Stomach (tissue), 9 donors: ENCODE results near the gene STMN1. TPM values are rescaled to one million over a fixed set of nuclear protein-coding genes. Genes with fewer than 3 reads are reported as not detected.
"Not testable (repeated sequence)": the region's sequence is repeated elsewhere in the genome, so short reads cannot be mapped to it uniquely, and the experiment has no call there.

Experiments
- DNase-seq, 2 donors: peaks; one replicate each; pipeline versions ENCODE4 v3.0.0 to v3.0.0-alpha.2; 2013 to 2019
- H3K27ac ChIP-seq, 5 donors: fragments of 200-600 bp in 4 of 5; sonication (generic) in 4 of 5; one replicate each; pipeline ENCODE4 v1.5.1; 2013 to 2019; ENCODE audit warnings: mild to moderate bottlenecking in 1 of 5, moderate library complexity in 1 of 5
- H3K27me3 ChIP-seq, 3 donors: fragments of 200-600 bp; sonication (generic); one replicate each; pipeline ENCODE4 v1.5.1; 2017 to 2019; ENCODE audit warnings: mixed run types in 1 of 3
- H3K36me3 ChIP-seq, 4 donors: fragments of 200-600 bp; sonication (generic); 1 replicate in 3 of 4; 2 replicates in 1 of 4; pipeline ENCODE4 v1.5.1; 2016 to 2019
- H3K4me1 ChIP-seq, 4 donors: fragments of 200-600 bp; sonication (generic); one replicate each; pipeline ENCODE4 v1.5.1; 2016 to 2019
- H3K4me3 ChIP-seq, 4 donors: fragments of 200-600 bp; sonication (generic) in 3 of 4; one replicate each; pipeline ENCODE4 v1.5.1; 2016 to 2019; ENCODE audit warnings: mild to moderate bottlenecking in 1 of 4
- H3K9me3 ChIP-seq, 4 donors: fragments of 200-600 bp; sonication (generic); one replicate each; pipeline ENCODE4 v1.5.1; 2016 to 2019
- EP300 ChIP-seq: sonication (generic); formaldehyde crosslinking; IDR thresholded peaks from one replicate; pipeline ENCODE4 v1.6.1; 2017; ENCODE audit warnings: antibody characterized with exemption
- POLR2A ChIP-seq, 4 donors: fragments of 450-650 bp; IDR thresholded peaks; one replicate each; pipeline ENCODE4 v1.6.1; 2016; ENCODE audit warnings: antibody characterized with exemption in 4 of 4, control low read depth in 2 of 4, mild to moderate bottlenecking in 1 of 4, moderate library complexity in 1 of 4
- POLR2AphosphoS5 ChIP-seq, 3 donors: sonication (generic); formaldehyde crosslinking; IDR thresholded peaks; one replicate each; pipeline ENCODE4 v1.6.1; 2016; ENCODE audit warnings: antibody characterized with exemption in 3 of 3
- WGBS, 5 donors: extraction: QIAGEN DNeasy Blood & Tissue Kit in 3 of 5; methylation state at CpG; one replicate each; pipeline versions ENCODE4 v1.1.5 to v1.1.7; 2013 to 2018; 5-methylcytosine and 5-hydroxymethylcytosine counted together
- intact Hi-C: fragments of 100-400 bp; cut with DNase I; formaldehyde crosslinking; loops from one replicate; pipeline ENCODE4 v1.15.1; 2023; ENCODE audit warnings: low total_unique reads
- polyA plus RNA-seq, 3 donors: library from polyadenylated mRNA; stranded (reverse); fragments of 200-250 nt; gene quantifications; one replicate each; pipeline ENCODE4 v1.2.3, GENCODE V29; 2013
- total RNA-seq, 5 donors: library from RNA; depleted of rRNA; stranded (reverse); fragments of >200 nt; gene quantifications; one replicate each; pipeline versions ENCODE4 v1.1.0 to v1.2.3, GENCODE V29; 2014 to 2016
- TF ChIP-seq, protein P1 (sequence below), 7 experiments: fragments of 450-650 bp in 4 of 7; fragments of 200-600 bp in 3 of 7; sonication (generic) in 3 of 7; IDR thresholded peaks; one replicate each; pipeline ENCODE4 v1.5.1; 2016 to 2019; ENCODE audit warnings: antibody characterized with exemption in 7 of 7, control low read depth in 2 of 7, mild to moderate bottlenecking in 1 of 7
- donor health status: healthy with polysubstance abuse.
- donor health status: Bipolar disorder and iron deficiency.
- donor health status: healthy.

Gene STMN1
- total and polyA plus RNA-seq, 8 donors = 25.9 to 109 (median 73.2) TPM

DNA sequence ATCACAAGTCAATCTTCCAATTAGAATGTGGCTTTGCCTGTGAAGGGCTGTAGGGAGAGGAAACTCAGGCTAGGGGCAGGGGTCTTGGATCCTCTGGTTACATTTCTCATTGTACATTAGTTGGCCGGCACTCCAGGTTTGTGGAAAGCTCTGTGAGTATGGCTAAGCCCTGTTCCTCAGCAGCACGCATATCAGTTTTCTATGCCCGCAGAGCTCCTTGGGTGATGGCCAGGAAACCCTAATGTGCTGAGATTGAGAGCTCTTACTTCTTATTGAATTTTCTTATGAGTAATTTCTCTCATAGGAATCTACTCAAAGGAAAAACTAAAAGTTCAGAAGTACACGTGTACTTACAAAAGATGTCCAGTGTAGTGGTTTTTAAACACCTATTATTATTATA is 30.7 kb upstream of the STMN1 start:
- no peaks in the 10 kb centered on the region for H3K4me1 ChIP-seq
- no peak overlapping the region for H3K27ac ChIP-seq
- H3K27me3 ChIP-seq = peaks cover 0 to 9% (median 0%) of the 10 kb centered on the region in 3 donors
- no peak for DNase-seq
- WGBS, 5 donors = 38 to 64% (median 53%) methylated on average over 4 of the region's 4 CpGs
- H3K4me3 ChIP-seq = no peak overlapping the region
- TF ChIP-seq POLR2A (IDR thresholded peaks at IDR 0.05) = no peak
- H3K9me3 ChIP-seq = no peaks in the 10 kb centered on the region
- H3K36me3 ChIP-seq = no peaks in the 10 kb centered on the region
- intact Hi-C loops = no loop called here

DNA sequence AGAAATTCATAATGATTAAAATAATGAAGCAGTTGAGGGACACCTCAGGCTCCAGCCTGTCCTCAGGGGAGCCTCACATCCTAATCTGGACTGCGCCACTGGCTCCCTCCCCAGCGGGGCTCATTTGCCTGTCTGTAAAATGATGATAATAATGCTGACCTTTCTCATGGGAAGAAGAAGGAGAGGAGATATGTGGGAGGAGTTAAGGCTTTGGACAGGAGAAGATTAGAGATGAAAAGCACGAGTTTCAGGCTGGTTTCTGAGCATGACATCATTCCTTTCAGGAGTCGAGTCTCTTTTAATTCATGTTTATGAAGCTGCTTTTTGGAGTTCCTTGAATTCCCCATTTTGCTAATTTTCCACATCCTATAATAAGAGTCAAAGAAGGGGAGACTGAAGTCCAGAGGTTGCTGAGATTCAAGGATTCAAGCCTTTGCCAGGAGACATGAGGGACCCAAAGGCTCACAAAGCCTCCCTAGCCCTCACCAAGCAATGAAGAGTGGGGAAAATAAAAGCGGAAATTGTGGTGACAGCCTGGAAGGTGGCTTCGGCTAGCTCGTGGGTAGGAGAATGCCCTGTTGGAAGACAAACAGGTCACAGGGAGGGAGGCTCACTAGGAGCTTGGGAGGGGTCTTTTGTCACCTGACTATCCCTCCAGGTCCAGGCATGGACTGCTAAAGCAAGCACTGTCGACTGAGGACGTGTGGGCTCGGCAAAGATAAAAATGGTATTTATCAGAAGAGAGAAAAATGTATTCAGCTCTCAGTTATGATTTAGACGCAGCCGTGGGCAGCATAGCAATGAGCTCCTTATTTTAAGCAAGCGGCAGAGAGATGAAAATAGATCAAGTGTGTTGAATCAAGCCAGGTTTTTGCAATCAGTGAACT is 27.5 kb upstream of the STMN1 start:
- H3K4me1 ChIP-seq = no peaks in the 10 kb centered on the region
- H3K4me3 ChIP-seq = no peak overlapping the region
- H3K27ac ChIP-seq = no peak overlapping the region
- H3K27me3 ChIP-seq = peaks cover 0 to 9% (median 0%) of the 10 kb centered on the region in 3 donors
- H3K36me3 ChIP-seq = no peaks in the 10 kb centered on the region
- no peak for TF ChIP-seq POLR2A (IDR thresholded peaks at IDR 0.05)
- no peak for TF ChIP-seq POLR2AphosphoS5 (IDR thresholded peaks at IDR 0.05)
- TF ChIP-seq, protein P1, sequence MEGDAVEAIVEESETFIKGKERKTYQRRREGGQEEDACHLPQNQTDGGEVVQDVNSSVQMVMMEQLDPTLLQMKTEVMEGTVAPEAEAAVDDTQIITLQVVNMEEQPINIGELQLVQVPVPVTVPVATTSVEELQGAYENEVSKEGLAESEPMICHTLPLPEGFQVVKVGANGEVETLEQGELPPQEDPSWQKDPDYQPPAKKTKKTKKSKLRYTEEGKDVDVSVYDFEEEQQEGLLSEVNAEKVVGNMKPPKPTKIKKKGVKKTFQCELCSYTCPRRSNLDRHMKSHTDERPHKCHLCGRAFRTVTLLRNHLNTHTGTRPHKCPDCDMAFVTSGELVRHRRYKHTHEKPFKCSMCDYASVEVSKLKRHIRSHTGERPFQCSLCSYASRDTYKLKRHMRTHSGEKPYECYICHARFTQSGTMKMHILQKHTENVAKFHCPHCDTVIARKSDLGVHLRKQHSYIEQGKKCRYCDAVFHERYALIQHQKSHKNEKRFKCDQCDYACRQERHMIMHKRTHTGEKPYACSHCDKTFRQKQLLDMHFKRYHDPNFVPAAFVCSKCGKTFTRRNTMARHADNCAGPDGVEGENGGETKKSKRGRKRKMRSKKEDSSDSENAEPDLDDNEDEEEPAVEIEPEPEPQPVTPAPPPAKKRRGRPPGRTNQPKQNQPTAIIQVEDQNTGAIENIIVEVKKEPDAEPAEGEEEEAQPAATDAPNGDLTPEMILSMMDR (IDR thresholded peaks at IDR 0.05) = no peak
- no peak for TF ChIP-seq EP300
- no peaks in the 10 kb centered on the region for H3K9me3 ChIP-seq
- DNase-seq = no peak
- intact Hi-C loops = no loop called here
- 53 to 60% (median 59%) methylated on average over 13 of the region's 13 CpGs for WGBS, 5 donors

DNA sequence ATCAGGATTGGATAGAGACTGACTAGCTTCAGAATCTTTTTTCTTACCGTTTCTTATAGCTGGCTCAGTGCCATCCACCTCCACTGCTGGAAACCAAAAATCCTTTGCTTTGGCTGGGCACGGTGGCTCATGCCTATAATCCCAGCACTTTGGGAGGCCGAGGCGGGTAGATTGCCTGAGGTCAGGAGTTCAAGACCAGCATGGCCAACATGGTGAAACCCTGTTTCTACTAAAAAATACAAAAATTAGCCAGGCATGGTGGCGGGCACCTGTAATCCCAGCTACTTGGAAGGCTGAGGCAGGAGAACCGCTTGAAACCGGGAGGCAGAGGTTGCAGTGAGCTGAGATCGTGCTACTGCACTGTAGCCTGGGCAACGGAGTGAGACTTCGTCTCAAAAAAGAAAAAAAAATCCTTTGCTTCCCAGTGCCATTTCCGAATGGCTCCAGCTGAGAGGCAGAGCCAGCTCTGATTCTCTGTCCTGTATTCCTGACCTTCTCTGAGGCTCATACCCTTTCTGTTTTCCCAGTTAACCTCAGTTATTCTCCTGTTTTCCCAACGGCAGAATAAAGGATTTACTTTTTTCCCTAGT is 26.7 kb upstream of the STMN1 start:
- H3K36me3 ChIP-seq, H3K9me3 ChIP-seq, DNase-seq, H3K27me3 ChIP-seq, H3K27ac ChIP-seq, intact Hi-C loops, H3K4me3 ChIP-seq, H3K4me1 ChIP-seq: not testable (repeated sequence)
- 71 to 77% (median 73%) methylated on average over 12 of the region's 12 CpGs for WGBS, 5 donors

DNA sequence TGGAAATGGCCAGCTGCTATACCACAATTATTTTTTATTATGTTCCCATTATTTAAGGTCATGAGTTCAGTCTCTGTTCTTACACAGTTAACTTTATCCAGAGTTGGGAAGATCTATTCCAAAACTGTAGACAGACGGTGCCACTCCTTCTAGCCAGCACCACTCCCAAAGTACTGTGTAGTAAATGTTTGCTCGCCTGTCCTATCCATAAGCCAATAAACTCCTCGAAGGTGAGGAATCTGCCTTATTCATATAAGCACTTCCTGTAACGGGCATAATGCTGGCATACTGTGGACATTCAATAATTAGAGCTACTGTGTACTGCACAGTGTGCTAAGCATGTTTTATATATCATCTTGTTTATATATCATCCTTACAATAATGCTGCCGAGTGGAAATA is 26.1 kb upstream of the STMN1 start:
- intact Hi-C loops = no loop called here
- no peak for TF ChIP-seq EP300
- TF ChIP-seq, protein P1 (IDR thresholded peaks at IDR 0.05) = no peak
- TF ChIP-seq POLR2A (IDR thresholded peaks at IDR 0.05) = no peak
- no peak for TF ChIP-seq POLR2AphosphoS5 (IDR thresholded peaks at IDR 0.05)
- DNase-seq = no peak
- H3K9me3 ChIP-seq = no peaks in the 10 kb centered on the region
- no peaks in the 10 kb centered on the region for H3K36me3 ChIP-seq
- no peak overlapping the region for H3K4me3 ChIP-seq
- H3K27me3 ChIP-seq = peaks cover 0 to 14% (median 0%) of the 10 kb centered on the region in 3 donors
- no peak overlapping the region for H3K27ac ChIP-seq
- 58 to 64% (median 58%) methylated on average over 5 of the region's 5 CpGs for WGBS, 5 donors
- no peaks in the 10 kb centered on the region for H3K4me1 ChIP-seq

DNA sequence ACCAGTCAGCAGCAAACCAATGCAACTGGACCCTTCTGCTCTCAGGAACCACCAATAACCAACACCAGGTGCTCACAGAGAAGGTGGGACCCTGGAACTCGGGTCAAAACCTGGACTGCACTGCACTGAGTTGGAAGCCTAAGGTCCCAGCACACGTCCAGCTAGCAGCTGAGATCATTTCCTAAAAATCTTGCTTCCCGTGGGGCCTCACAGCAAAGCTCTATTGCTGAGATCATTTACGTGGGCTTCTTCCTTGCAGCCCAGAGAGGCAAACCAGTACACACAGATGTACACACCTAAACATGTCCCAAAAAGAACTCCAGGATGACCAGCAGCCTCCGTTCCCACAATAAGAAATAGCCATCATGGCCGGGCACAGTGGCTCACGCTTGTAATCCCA is 22.8 kb upstream of the STMN1 start:
- Histone ChIP-seq H3K36me3 (no peaks in the 10 kb centered on the region), H3K4me3 (no peak overlapping the region), H3K27me3 (peaks cover 0 to 35% (median 0%) of the 10 kb centered on the region in 3 donors), H3K27ac (no peak overlapping the region), H3K9me3 (no peaks in the 10 kb centered on the region), H3K4me1 (peaks cover 0 to 3% (median 0%) of the 10 kb centered on the region in 4 donors)
- DNase-seq = no peak
- TF ChIP-seq POLR2AphosphoS5 (IDR thresholded peaks at IDR 0.05) (no peak), POLR2A (IDR thresholded peaks at IDR 0.05) (no peak), EP300 (no peak)
- TF ChIP-seq, protein P1 (IDR thresholded peaks at IDR 0.05) = no peak
- intact Hi-C loops = no loop called here
- WGBS, 5 donors = 77 to 88% (median 87%) methylated on average over 7 of the region's 7 CpGs
